Measurements from ENCODE around the gene NOTCH4.
"Not testable (repeated sequence)": the region's sequence is repeated elsewhere in the genome, so short reads cannot be mapped to it uniquely, and the experiment has no call there.

NOTCH4 gene

DNA sequence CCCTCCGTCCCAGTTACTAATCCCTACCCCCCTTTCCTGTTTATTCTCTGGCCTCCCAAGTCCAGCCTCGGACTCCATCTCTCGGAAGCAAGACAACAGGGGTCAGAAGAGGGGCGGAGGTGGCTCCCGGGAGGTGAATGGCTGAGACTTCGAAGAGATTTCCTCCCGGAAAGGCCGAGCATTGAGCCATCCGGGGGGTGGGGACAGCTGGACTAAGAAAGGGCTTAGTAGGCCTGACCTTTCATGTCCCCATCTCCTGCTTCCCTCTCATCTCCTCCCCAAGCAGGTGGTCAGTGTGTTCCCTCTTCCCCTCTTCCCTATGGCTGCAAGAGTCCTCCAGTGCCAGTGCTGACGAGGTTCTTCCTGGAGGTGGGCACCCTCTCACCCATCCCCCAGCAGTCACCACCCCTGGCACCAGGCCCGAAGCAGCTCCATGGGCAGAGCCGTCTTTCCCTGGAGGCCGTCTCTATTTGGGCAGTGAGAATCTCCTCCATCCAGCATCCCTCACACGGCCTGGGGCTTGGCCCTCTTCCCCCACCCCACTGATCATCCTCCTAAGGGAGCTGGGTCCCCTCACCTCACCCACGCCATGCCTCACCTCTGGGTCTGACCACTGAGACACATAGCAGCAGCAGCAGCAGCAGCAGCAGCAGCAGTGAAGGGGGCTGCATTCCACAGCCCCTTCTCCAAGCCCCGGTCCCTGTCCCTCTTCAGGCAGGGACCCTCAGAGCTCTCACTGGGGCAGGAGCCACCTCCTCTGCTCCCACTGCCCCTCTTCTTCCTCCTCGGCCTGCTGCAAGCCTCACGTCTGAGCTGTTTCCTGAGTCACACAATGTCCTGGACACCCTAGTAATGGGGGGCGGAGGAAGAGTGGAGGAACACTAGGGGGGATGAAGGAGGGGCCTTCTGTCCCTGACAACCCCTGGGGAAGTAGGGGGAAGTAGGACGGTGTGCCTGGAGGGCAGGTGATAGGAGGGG is at the start of gene NOTCH4:
NOTCH4 (minus strand) TSS at position 810 of the 978 bp plus-strand sequence; CDS start at position 671, 139 bp downstream.
- no peak for DNase-seq

- DNase-seq, result no peak
These were observed 47.6 kb upstream of the NOTCH4 start for GRCh38 chr6:32271429-32271828.

DNA sequence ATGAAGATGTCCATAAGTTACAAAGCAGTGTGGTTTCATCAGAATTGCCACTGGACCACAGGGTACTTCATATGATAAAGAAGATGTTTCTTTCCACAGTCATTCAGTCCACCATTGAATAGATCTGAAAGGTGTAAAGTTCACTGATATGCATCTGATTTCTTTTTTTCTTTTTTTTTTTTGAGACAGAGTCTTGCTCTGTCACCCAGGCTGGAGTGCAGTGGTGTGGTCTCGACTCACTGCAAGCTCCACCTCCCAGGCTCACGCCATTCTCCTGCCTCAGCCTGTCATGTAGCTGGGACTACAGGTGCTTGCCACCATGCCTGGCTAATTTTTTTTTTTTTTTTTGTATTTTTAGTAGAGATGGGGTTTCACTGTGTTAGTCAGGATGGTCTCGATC is 44.6 kb upstream of the NOTCH4 start:
- DNase-seq, result not testable (repeated sequence)

GRCh38 chr6:32267035-32267434 is 43.2 kb upstream of the NOTCH4 start:
- no peak for DNase-seq

- DNase-seq, result not testable (repeated sequence)
These were observed 33.4 kb upstream of the NOTCH4 start for GRCh38 chr6:32257262-32257661.

DNA sequence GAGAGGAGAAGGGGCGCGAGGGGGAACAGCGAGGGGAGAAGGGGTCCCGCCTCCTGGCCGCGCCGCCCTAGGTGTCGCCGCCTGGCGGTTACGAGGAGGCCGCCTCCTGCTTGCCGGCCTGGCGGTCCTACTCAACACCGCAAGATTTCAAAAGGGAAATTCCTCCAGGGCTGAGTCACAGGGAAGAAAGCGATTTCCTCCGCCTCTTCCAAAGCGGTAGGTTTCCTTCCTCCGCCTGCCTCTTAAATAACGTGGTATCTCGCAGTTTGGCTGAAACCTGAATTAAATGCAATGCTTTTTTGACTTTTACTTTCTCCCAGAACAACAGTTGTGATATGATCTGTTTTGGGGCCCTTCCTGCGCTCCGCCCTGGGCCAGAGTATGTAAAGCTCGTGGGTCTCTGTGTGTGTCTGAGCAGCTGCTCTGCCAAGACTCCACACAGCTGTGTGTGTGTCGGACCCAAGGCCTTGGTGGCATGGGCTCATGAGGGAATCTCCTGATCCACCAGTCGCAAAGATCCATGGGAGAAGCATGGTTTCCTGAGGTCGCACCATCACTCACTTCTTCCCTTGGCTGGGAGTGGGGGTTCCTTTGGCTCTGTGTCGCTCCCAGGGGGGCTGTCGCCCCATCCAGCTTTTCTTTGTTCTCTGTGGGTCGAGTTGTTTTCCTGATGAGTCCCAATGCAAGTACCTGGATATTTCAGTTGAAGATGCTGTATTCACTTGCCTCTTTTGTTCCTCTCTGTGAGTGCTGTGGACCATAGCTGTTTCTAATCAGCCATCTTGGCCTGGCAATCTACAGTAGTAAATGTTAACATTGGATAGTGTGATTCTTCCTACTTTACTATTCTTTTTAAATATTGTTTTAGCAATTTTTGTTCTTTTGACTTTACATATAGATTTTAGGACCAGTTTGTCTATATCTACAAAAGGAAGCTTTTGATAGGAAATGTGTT is 31.6 kb upstream of the NOTCH4 start:
- peak; percentile 88 for DNase-seq

GRCh38 chr6:32254761-32255198 is 30.9 kb upstream of the NOTCH4 start:
- DNase-seq, result no peak

GRCh38 chr6:32252331-32253009 is 28.6 kb upstream of the NOTCH4 start:
- no peak for DNase-seq

- no peak for DNase-seq
These were observed 25.4 kb upstream of the NOTCH4 start for GRCh38 chr6:32249262-32249661.

DNA sequence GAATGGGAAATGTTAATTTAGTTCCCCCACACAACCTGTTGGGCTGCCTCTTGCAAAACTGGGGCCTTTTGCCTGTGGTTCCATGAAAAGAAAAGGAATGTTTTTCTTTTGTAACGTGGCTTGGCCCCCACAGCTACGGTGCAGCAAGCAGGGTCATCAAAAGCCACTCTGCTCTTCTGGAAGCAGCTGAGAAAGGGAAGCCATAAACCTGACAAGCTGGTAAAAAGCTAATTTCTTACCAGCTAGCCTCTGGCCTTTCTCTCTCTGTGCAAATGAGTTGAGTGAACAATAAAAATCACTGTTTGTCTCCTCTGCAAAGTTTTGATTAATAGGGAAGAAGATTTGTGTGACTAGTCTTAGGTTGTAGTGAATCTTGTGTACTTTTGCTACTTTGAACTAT is 23.5 kb upstream of the NOTCH4 start:
- DNase-seq, result no peak

DNA sequence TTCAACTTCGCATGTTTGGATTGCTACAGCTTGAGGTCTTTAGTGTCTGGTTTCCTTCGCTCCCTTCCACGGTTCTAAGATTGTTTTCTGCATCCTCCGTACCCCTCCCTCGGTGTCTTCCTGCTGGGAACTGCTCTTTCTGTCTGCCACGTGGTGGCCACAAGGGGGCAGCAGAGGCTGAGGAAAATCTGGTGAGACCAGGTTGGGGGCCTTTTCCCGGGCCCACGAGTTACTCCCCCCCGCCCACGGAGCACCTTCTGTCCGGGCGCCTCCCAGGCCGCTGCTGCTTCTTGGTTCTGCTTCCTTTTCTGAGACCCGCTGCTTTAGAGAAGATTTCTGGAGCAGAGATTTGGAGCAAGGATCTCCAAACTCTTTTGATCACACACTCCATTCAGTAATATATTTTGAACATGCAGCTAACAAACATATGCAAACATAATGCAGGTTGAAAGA is 21.1 kb upstream of the NOTCH4 start:
- DNase-seq, result peak; percentile 88

GRCh38 chr6:32244270-32244669 is 20.4 kb upstream of the NOTCH4 start:
- DNase-seq, result no peak

- not testable (repeated sequence) for DNase-seq
These were observed 18.5 kb upstream of the NOTCH4 start for GRCh38 chr6:32242318-32242813.

- no peak for DNase-seq
These were observed 16.8 kb upstream of the NOTCH4 start for GRCh38 chr6:32240686-32241085.

- no peak for DNase-seq
These were observed 15.6 kb upstream of the NOTCH4 start for GRCh38 chr6:32239462-32239861.

GRCh38 chr6:32234934-32235333 is 11.1 kb upstream of the NOTCH4 start:
- no peak for DNase-seq

DNA sequence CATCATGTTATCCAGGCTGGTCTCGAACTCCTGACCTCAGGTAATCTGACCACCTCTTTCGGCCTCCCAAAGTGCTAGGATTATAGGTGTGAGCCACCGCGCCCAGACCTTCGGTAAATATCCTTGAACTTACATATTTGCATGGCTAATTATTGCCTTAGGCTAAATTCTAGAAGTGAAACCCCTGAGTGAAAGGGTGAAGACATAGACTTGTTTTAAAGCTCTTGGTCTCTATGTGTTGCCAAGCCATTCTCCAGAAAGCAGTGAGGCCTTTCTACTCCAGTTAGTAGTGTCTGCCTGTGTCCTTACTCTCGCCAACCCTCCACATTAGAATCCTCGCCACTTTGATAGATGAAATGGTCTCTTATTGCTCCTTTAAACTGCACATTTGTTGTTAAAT is 2.6 kb upstream of the NOTCH4 start:
- DNase-seq, result no peak

- DNase-seq, result no peak
These were observed 829 bp upstream of the NOTCH4 start for GRCh38 chr6:32224696-32225095.

DNA sequence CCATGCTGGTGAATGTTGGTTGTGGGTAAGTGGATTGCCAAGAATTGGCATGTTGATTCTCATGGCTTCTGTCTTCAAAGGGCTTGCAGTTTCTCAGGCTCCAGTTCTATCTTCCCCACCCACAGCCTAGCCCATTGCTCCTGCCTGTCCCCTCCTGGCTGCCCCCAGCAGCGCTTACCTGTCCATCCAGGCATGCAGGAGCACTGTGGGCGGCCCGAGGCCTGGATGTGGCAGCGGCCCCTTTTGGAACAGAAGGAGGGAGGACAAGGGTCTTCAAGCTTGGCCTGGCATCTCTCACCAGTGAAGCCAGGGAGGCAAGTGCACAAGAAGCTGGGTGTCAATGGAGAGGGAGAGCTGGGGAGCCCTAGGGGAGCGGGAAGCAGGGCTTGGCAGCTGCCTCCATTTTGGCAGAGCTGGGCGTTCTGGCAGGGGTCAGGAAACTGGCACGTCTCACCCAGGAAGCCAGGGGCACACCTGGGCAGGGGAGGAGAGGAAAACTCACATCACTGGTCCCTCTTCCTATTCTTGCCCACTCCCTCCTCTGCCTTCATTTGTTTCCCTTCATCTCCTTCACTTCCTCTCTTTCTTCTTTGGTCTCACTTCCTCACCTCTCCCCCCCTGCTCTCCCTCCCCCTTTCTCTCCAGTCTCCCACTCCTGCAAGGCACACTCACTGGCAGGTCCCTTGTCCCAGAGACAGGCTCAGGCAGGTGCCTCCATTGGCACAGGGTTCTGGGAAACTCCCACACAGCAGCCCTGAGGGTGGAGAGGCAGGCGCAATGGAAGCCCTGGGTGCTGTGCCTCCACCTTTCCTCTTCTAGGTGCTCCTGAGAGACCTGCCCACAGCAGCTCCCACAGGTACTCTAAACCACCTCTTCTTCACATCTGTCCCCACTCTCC is 1.3 kb downstream of the NOTCH4 start:
- no peak for DNase-seq

DNA sequence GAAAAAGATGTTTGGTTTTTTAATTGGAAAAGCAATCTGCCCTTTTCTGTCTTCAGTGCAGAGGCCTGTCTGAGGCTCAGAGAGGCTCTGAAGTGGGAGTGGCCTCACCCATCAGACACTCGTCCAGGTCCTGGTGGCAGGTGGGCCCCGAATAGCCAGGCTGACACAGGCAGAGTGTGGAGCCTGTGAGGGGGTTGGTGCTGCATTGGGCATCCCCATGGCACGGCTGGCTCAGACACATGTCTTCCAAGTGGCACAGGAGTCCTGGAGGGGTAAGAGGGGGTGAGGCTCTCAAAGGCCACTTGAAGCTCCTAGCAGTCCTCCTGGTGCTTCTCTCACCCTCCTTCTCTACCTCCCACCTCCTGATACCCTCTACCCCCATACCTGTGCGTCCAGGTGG is 3.8 kb downstream of the NOTCH4 start:
- DNase-seq, result no peak

DNA sequence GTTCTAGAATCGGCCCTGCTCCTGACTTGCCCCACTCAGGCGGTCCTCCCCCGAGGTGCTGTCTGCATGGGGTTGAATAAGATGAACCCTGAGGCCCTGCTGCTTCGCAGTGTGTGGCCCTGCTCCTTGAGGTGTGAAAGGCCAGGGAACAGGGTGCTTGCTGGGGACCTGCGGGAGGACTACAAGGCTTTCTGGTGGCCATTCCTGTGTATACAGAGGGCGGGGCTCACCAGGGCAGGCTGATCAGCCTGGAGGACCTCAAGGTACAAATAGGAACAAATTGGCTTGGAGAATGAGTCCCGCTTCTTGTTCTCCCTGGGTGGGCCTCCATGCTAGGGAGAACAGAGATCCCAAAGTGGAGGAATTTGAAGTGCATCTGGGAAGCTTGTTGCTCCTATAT is 5.7 kb downstream of the NOTCH4 start:
- DNase-seq, result no peak

Data from right forelimb (tissue), 1 donor.